ENCODE results near the gene MS4A6E.
"Not testable (repeated sequence)": the region's sequence is repeated elsewhere in the genome, so short reads cannot be mapped to it uniquely, and the experiment has no call there.

The MS4A6E gene

GRCh38 chr11:60338053-60338452 is 11.0 kb downstream of the MS4A6E start:
- FAIRE-seq, result no peak

GRCh38 chr11:60339356-60339755 is 12.3 kb downstream of the MS4A6E start:
- FAIRE-seq, result no peak

- no peak for FAIRE-seq
Measured at GRCh38 chr11:60343094-60343704, 16.1 kb downstream of the MS4A6E start.

- FAIRE-seq, result no peak
Measured at GRCh38 chr11:60344146-60344545, 17.1 kb downstream of the MS4A6E start.

GRCh38 chr11:60345489-60345888 is 18.4 kb downstream of the MS4A6E start:
- FAIRE-seq, result no peak

GRCh38 chr11:60347084-60347797 is 20.2 kb downstream of the MS4A6E start:
- FAIRE-seq, result no peak

- no peak for FAIRE-seq
Measured at GRCh38 chr11:60348116-60348515, 21.1 kb downstream of the MS4A6E start.

GRCh38 chr11:60349990-60350389 is 22.9 kb downstream of the MS4A6E start:
- no peak for FAIRE-seq

GRCh38 chr11:60357771-60358170 is 30.7 kb downstream of the MS4A6E start:
- no peak for FAIRE-seq

- no peak for FAIRE-seq
Measured at GRCh38 chr11:60360621-60361020, 33.6 kb downstream of the MS4A6E start.

- no peak for FAIRE-seq
Measured at GRCh38 chr11:60362241-60362640, 35.2 kb downstream of the MS4A6E start.

GRCh38 chr11:60363542-60364470 is 36.8 kb downstream of the MS4A6E start:
- FAIRE-seq, result peak; percentile 80

- FAIRE-seq, result not testable (repeated sequence)
Measured at GRCh38 chr11:60366262-60366904, 39.3 kb downstream of the MS4A6E start.

- FAIRE-seq, result no peak
Measured at GRCh38 chr11:60367009-60367408, 40.0 kb downstream of the MS4A6E start.

GRCh38 chr11:60367896-60368295 is 40.8 kb downstream of the MS4A6E start:
- no peak for FAIRE-seq

GRCh38 chr11:60370252-60370810 is 43.3 kb downstream of the MS4A6E start:
- FAIRE-seq, result no peak

GRCh38 chr11:60370811-60371298 is 43.8 kb downstream of the MS4A6E start:
- no peak for FAIRE-seq

- FAIRE-seq, result no peak
Measured at GRCh38 chr11:60371386-60371785, 44.3 kb downstream of the MS4A6E start.

GRCh38 chr11:60371854-60372253 is 44.8 kb downstream of the MS4A6E start:
- no peak for FAIRE-seq

GRCh38 chr11:60372767-60373166 is 45.7 kb downstream of the MS4A6E start:
- FAIRE-seq, result no peak

- no peak for FAIRE-seq
Measured at GRCh38 chr11:60375316-60375715, 48.3 kb downstream of the MS4A6E start.

- no peak for FAIRE-seq
Measured at GRCh38 chr11:60376601-60377000, 49.5 kb downstream of the MS4A6E start.
